Spleen (tissue), 11 donors: ENCODE data around the gene COQ8A. TPM values are rescaled to one million over a fixed set of nuclear protein-coding genes. Genes with fewer than 3 reads are reported as not detected.

Experiments used
- DNase-seq: peaks from one replicate; pipeline ENCODE4 v3.0.0-alpha.2; 2020
- H3K27ac ChIP-seq, 8 donors: fragments of 200-600 bp; sonication (generic) in 7 of 8; 1 replicate in 4 of 8; 2 replicates in 4 of 8; pipeline versions ENCODE4 v1.5.0 to v1.8.0; 2016 to 2021; ENCODE audit warnings: inconsistent platforms in 4 of 8, mild to moderate bottlenecking in 4 of 8, moderate library complexity in 1 of 8
- H3K27me3 ChIP-seq, 7 donors: fragments of 200-600 bp; sonication (generic) in 6 of 7; replicated peaks in 1 of 7; 1 replicate in 4 of 7; 2 replicates in 3 of 7; pipeline versions ENCODE4 v1.5.0 to v1.8.0; 2016 to 2021; ENCODE audit warnings: inconsistent platforms in 3 of 7, mild to moderate bottlenecking in 1 of 7
- H3K36me3 ChIP-seq, 6 donors: fragments of 200-600 bp; sonication (generic) in 5 of 6; 1 replicate in 4 of 6; 2 replicates in 2 of 6; pipeline versions ENCODE4 v1.5.0 to v1.8.0; 2016 to 2021; ENCODE audit warnings: inconsistent platforms in 2 of 6
- H3K4me1 ChIP-seq, 6 donors: fragments of 200-600 bp; sonication (generic) in 5 of 6; 1 replicate in 3 of 6; 2 replicates in 3 of 6; pipeline versions ENCODE4 v1.5.0 to v1.8.0; 2016 to 2021; ENCODE audit warnings: inconsistent platforms in 3 of 6
- H3K4me3 ChIP-seq, 8 donors: fragments of 200-600 bp; sonication (generic) in 7 of 8; 1 replicate in 4 of 8; 2 replicates in 4 of 8; pipeline versions ENCODE4 v1.5.0 to v1.8.0; 2016 to 2021; ENCODE audit warnings: inconsistent platforms in 4 of 8, mild to moderate bottlenecking in 4 of 8, moderate library complexity in 2 of 8
- H3K9me3 ChIP-seq, 8 donors: fragments of 200-600 bp; sonication (generic) in 7 of 8; 1 replicate in 4 of 8; 2 replicates in 4 of 8; pipeline versions ENCODE4 v1.5.0 to v1.8.0; 2016 to 2021; ENCODE audit warnings: inconsistent platforms in 4 of 8
- CTCF ChIP-seq, 11 experiments: fragments of 200-600 bp in 7 of 11; fragments of 450-650 bp in 4 of 11; sonication (generic) in 4 of 11; IDR thresholded peaks in 8 of 11; conservative IDR thresholded peaks in 3 of 11; 1 replicate in 7 of 11; 2 replicates in 4 of 11; pipeline versions ENCODE4 v1.4.0 to v1.8.0; 2016 to 2021; ENCODE audit warnings: antibody characterized with exemption in 11 of 11, inconsistent platforms in 4 of 11, mild to moderate bottlenecking in 1 of 11
- POLR2A ChIP-seq, 3 donors: fragments of 450-650 bp; IDR thresholded peaks; one replicate each; pipeline ENCODE4 v1.5.1; 2017; ENCODE audit warnings: antibody characterized with exemption in 3 of 3, mild to moderate bottlenecking in 1 of 3
- POLR2AphosphoS5 ChIP-seq, 3 donors: sonication (generic); formaldehyde crosslinking; IDR thresholded peaks; one replicate each; pipeline ENCODE4 v1.5.1; 2017; ENCODE audit warnings: antibody characterized with exemption in 3 of 3
- WGBS, 5 donors: extraction: QIAGEN DNeasy Blood & Tissue Kit in 3 of 5; methylation state at CpG; one replicate each; pipeline versions ENCODE4 v1.1.5 to v1.1.7; 2013 to 2018; 5-methylcytosine and 5-hydroxymethylcytosine counted together
- intact Hi-C: fragments of 100-400 bp; cut with DNase I; formaldehyde crosslinking; loops from one replicate; pipeline ENCODE4 v1.15.0; 2023; ENCODE audit warnings: low total_unique reads
- polyA plus RNA-seq, 3 donors: library from polyadenylated mRNA; stranded (reverse); fragments of 200-250 nt; gene quantifications; one replicate each; pipeline ENCODE4 v1.2.1, GENCODE V29; 2013
- total RNA-seq, 7 donors: library from RNA; depleted of rRNA in 3 of 7; stranded (reverse); fragments of >200 nt in 3 of 7; fragmentation: NEBNext Ultra II Directional in 4 of 7; extraction: Animal tissue kit (Norgen Biotek cat#: 25700) in 4 of 7; gene quantifications; one replicate each; pipeline versions ENCODE4 v1.1.0 to v1.2.1, GENCODE V29; 2016 to 2021
- donor health status: healthy with polysubstance abuse.
- donor health status: DM: no; HTN: no; CAD: no; lungs with moderate emphysema.
- donor health status: DM: no; HTN: no; CAD: no.
- donor health status: Bipolar disorder and iron deficiency.
- donor health status: healthy.
- donor health status: DM: no; HTN: no; CAD: no.
- donor health status: DM: yes; HTN: yes; CAD: no.

COQ8A gene
- total and polyA plus RNA-seq, 10 donors: 31.0 to 59.4 (median 41.2) TPM

GRCh38 chr1:226895644-226896043, 44.5 kb upstream of the COQ8A start:
- 77 to 90% (median 88%) methylated on average over 11 of the region's 11 CpGs for WGBS, 5 donors
- peaks cover 0 to 16% (median 6%) of the 10 kb centered on the region in 6 donors for H3K4me1 ChIP-seq
- H3K27ac ChIP-seq: no peak overlapping the region
- DNase-seq: no peak
- H3K27me3 ChIP-seq: no peaks in the 10 kb centered on the region
- H3K4me3 ChIP-seq: no peak overlapping the region
- no peaks in the 10 kb centered on the region for H3K9me3 ChIP-seq
- no peak for TF ChIP-seq POLR2AphosphoS5 (IDR thresholded peaks at IDR 0.05)
- no peak for TF ChIP-seq POLR2A (IDR thresholded peaks at IDR 0.05)
- no peak for TF ChIP-seq CTCF (IDR thresholded peaks at IDR 0.05 in 8 of 11, conservative IDR thresholded peaks at IDR 0.05 in 3 of 11)
- intact Hi-C loops: no loop called here
- peaks cover 0 to 100% (median 62%) of the 10 kb centered on the region in 6 donors for H3K36me3 ChIP-seq

- Histone ChIP-seq H3K4me3 (no peak overlapping the region), H3K4me1 (no peaks in the 10 kb centered on the region), H3K27me3 (no peaks in the 10 kb centered on the region), H3K27ac (no peak overlapping the region), H3K9me3 (no peaks in the 10 kb centered on the region), H3K36me3 (peaks cover 0 to 96% (median 42%) of the 10 kb centered on the region in 6 donors)
- TF ChIP-seq POLR2A (IDR thresholded peaks at IDR 0.05) (no peak), POLR2AphosphoS5 (IDR thresholded peaks at IDR 0.05) (no peak), CTCF (IDR thresholded peaks at IDR 0.05 in 8 of 11, conservative IDR thresholded peaks at IDR 0.05 in 3 of 11) (no peak)
- no peak for DNase-seq
- intact Hi-C loops: no loop called here
- 91 to 98% (median 93%) methylated on average over 3 of the region's 3 CpGs for WGBS, 5 donors
Measured at GRCh38 chr1:226898246-226898645, 41.8 kb upstream of the COQ8A start.

DNA sequence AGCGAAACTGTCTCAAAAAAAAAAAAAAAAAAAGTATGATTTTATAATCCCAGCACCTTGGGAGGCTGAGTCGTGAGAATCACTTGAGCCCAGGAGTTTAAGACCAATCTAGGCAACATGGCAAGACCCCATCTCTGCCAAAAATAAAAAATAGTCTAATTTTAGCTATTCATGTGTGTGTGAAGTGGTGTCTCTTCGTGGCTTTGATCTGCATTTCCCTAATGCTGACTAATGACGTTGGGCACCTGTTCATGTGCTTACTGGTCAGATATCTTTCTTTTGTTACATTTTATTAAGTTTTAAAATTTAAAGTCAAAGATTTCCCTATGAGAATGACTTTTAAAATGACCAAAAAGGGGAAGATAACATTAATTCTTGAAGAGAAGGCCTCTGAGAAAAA, 38.7 kb upstream of the COQ8A start:
- no peak for DNase-seq
- no peak for TF ChIP-seq POLR2AphosphoS5 (IDR thresholded peaks at IDR 0.05)
- no peak for TF ChIP-seq CTCF (IDR thresholded peaks at IDR 0.05 in 8 of 11, conservative IDR thresholded peaks at IDR 0.05 in 3 of 11)
- TF ChIP-seq POLR2A (IDR thresholded peaks at IDR 0.05): no peak
- peaks cover 0 to 76% (median 21%) of the 10 kb centered on the region in 6 donors for H3K36me3 ChIP-seq
- H3K4me3 ChIP-seq: no peak overlapping the region
- no peaks in the 10 kb centered on the region for H3K4me1 ChIP-seq
- no peaks in the 10 kb centered on the region for H3K27me3 ChIP-seq
- no peaks in the 10 kb centered on the region for H3K9me3 ChIP-seq
- intact Hi-C loops: no loop called here
- no peak overlapping the region for H3K27ac ChIP-seq
- 61 to 68% (median 64%) methylated on average over 4 of the region's 4 CpGs for WGBS, 5 donors

DNA sequence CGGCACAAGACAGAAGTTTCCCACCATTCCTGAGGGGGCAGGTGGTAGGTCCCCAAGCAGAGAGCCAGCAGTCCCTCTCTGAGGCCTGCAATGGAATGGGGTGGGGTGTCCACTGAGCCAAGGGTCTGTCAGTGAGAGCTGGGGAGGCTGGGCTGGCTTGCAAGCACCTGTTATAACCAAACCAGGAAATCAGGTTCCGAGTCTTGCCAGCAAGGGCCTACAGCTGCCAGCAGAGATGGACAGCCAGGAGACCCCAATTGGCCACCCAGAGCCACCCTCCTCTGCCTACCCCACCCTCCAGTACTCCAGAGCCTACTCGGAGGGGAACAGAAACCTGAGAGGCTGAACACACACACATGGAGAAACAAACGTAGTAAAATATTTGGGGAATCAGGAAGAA, 37.5 kb upstream of the COQ8A start:
- Histone ChIP-seq H3K36me3 (peaks cover 0 to 71% (median 20%) of the 10 kb centered on the region in 6 donors), H3K4me3 (no peak overlapping the region), H3K9me3 (no peaks in the 10 kb centered on the region), H3K27ac (no peak overlapping the region), H3K27me3 (no peaks in the 10 kb centered on the region), H3K4me1 (no peaks in the 10 kb centered on the region)
- WGBS, 5 donors: 63 to 90% (median 84%) methylated on average over 4 of the region's 4 CpGs
- DNase-seq: no peak
- TF ChIP-seq CTCF (IDR thresholded peaks at IDR 0.05 in 8 of 11, conservative IDR thresholded peaks at IDR 0.05 in 3 of 11) (no peak), POLR2AphosphoS5 (IDR thresholded peaks at IDR 0.05) (no peak), POLR2A (IDR thresholded peaks at IDR 0.05) (no peak)
- intact Hi-C loops: no loop called here
